T-helper 1 cell treated with Interleukin-12 subunit alpha and Interleukin-12 subunit beta and Interleukin-4 antibody, amounts not matched to agents 30 μg/mL and 1 μg/mL, for 36 hours (primary cell): ENCODE data around the gene TSPAN8.
"Not testable (repeated sequence)": the region's sequence is repeated elsewhere in the genome, so short reads cannot be mapped to it uniquely, and the experiment has no call there.

ENCODE experiments used
- H3K27ac Mint-ChIP-seq: one replicate; pipeline ENCODE4 v1.8.0; 2021; ENCODE audit warnings: mild to moderate bottlenecking, mixed read lengths
- H3K27me3 Mint-ChIP-seq: one replicate; pipeline ENCODE4 v1.8.0; 2021; ENCODE audit warnings: low read depth, mixed read lengths
- H3K36me3 Mint-ChIP-seq: one replicate; pipeline ENCODE4 v1.8.0; 2021; ENCODE audit warnings: low read depth, mixed read lengths
- H3K4me1 Mint-ChIP-seq: one replicate; pipeline ENCODE4 v1.8.0; 2021; ENCODE audit warnings: low read depth, mixed read lengths
- H3K4me3 Mint-ChIP-seq: one replicate; pipeline ENCODE4 v1.8.0; 2021; ENCODE audit warnings: mild to moderate bottlenecking, moderate library complexity, mixed read lengths
- H3K9me3 Mint-ChIP-seq: one replicate; pipeline ENCODE4 v1.8.0; 2021; ENCODE audit warnings: mixed read lengths

TSPAN8 gene

GRCh38 chr12:71174146-71174545 is 16.3 kb upstream of the TSPAN8 start:
- Mint-ChIP-seq H3K4me3 (no peak overlapping the region), H3K9me3 (no peaks in the 10 kb centered on the region), H3K27me3 (no peaks in the 10 kb centered on the region), H3K4me1 (no peaks in the 10 kb centered on the region), H3K27ac (no peak overlapping the region), H3K36me3 (no peaks in the 10 kb centered on the region)

GRCh38 chr12:71170456-71170855 is 12.7 kb upstream of the TSPAN8 start:
- Mint-ChIP-seq H3K27ac (no peak overlapping the region), H3K9me3 (peaks cover 5% of the 10 kb centered on the region), H3K4me1 (no peaks in the 10 kb centered on the region), H3K27me3 (no peaks in the 10 kb centered on the region), H3K36me3 (no peaks in the 10 kb centered on the region), H3K4me3 (no peak overlapping the region)

GRCh38 chr12:71169286-71169685 is 11.5 kb upstream of the TSPAN8 start:
- Mint-ChIP-seq H3K27me3 (no peaks in the 10 kb centered on the region), H3K4me3 (no peak overlapping the region), H3K4me1 (no peaks in the 10 kb centered on the region), H3K9me3 (peaks cover 5% of the 10 kb centered on the region), H3K36me3 (no peaks in the 10 kb centered on the region), H3K27ac (no peak overlapping the region)

GRCh38 chr12:71166862-71167496 is 9.2 kb upstream of the TSPAN8 start:
- Mint-ChIP-seq H3K4me1 (no peaks in the 10 kb centered on the region), H3K27ac (no peak overlapping the region), H3K9me3 (peaks cover 5% of the 10 kb centered on the region), H3K4me3 (no peak overlapping the region), H3K36me3 (no peaks in the 10 kb centered on the region), H3K27me3 (no peaks in the 10 kb centered on the region)

GRCh38 chr12:71166280-71166679 is 8.5 kb upstream of the TSPAN8 start:
- Mint-ChIP-seq H3K27me3 (no peaks in the 10 kb centered on the region), H3K27ac (no peak overlapping the region), H3K4me1 (no peaks in the 10 kb centered on the region), H3K36me3 (no peaks in the 10 kb centered on the region), H3K4me3 (no peak overlapping the region), H3K9me3 (peaks cover 5% of the 10 kb centered on the region)

GRCh38 chr12:71165780-71166179 is 8.0 kb upstream of the TSPAN8 start:
- H3K4me1 Mint-ChIP-seq, H3K9me3 Mint-ChIP-seq, H3K4me3 Mint-ChIP-seq, H3K27ac Mint-ChIP-seq, H3K36me3 Mint-ChIP-seq, H3K27me3 Mint-ChIP-seq: not testable (repeated sequence)

- no peak overlapping the region for H3K27ac Mint-ChIP-seq
- H3K36me3 Mint-ChIP-seq: no peaks in the 10 kb centered on the region
- H3K4me3 Mint-ChIP-seq: no peak overlapping the region
- peaks cover 5% of the 10 kb centered on the region for H3K9me3 Mint-ChIP-seq
- no peaks in the 10 kb centered on the region for H3K27me3 Mint-ChIP-seq
- H3K4me1 Mint-ChIP-seq: no peaks in the 10 kb centered on the region
Measured at GRCh38 chr12:71164568-71165197, 6.9 kb upstream of the TSPAN8 start.

- no peaks in the 10 kb centered on the region for H3K4me1 Mint-ChIP-seq
- H3K9me3 Mint-ChIP-seq: peaks cover 5% of the 10 kb centered on the region
- H3K27me3 Mint-ChIP-seq: no peaks in the 10 kb centered on the region
- no peak overlapping the region for H3K4me3 Mint-ChIP-seq
- no peaks in the 10 kb centered on the region for H3K36me3 Mint-ChIP-seq
- H3K27ac Mint-ChIP-seq: no peak overlapping the region
Measured at GRCh38 chr12:71164166-71164565, 6.4 kb upstream of the TSPAN8 start.

GRCh38 chr12:71162832-71163763 is 5.3 kb upstream of the TSPAN8 start:
- Mint-ChIP-seq H3K27ac (no peak overlapping the region), H3K4me3 (no peak overlapping the region), H3K36me3 (no peaks in the 10 kb centered on the region), H3K27me3 (no peaks in the 10 kb centered on the region), H3K9me3 (peaks cover 5% of the 10 kb centered on the region), H3K4me1 (no peaks in the 10 kb centered on the region)

- no peak overlapping the region for H3K4me3 Mint-ChIP-seq
- H3K27ac Mint-ChIP-seq: no peak overlapping the region
- H3K36me3 Mint-ChIP-seq: no peaks in the 10 kb centered on the region
- no peaks in the 10 kb centered on the region for H3K9me3 Mint-ChIP-seq
- no peaks in the 10 kb centered on the region for H3K4me1 Mint-ChIP-seq
- H3K27me3 Mint-ChIP-seq: no peaks in the 10 kb centered on the region
Measured at GRCh38 chr12:71161591-71161990, 3.8 kb upstream of the TSPAN8 start.

- no peaks in the 10 kb centered on the region for H3K9me3 Mint-ChIP-seq
Measured at GRCh38 chr12:71160585-71160984, 2.8 kb upstream of the TSPAN8 start.

GRCh38 chr12:71159878-71160277 is 2.1 kb upstream of the TSPAN8 start:
- no peak overlapping the region for H3K27ac Mint-ChIP-seq
- no peaks in the 10 kb centered on the region for H3K36me3 Mint-ChIP-seq
- H3K4me1 Mint-ChIP-seq: no peaks in the 10 kb centered on the region
- H3K9me3 Mint-ChIP-seq: no peaks in the 10 kb centered on the region
- no peaks in the 10 kb centered on the region for H3K27me3 Mint-ChIP-seq
- no peak overlapping the region for H3K4me3 Mint-ChIP-seq

More at GRCh38 chr12:71160585-71160984, 2.8 kb upstream of the TSPAN8 start:
- Mint-ChIP-seq H3K4me1 (no peaks in the 10 kb centered on the region), H3K36me3 (no peaks in the 10 kb centered on the region), H3K27ac (no peak overlapping the region), H3K27me3 (no peaks in the 10 kb centered on the region), H3K4me3 (no peak overlapping the region)

- Mint-ChIP-seq H3K4me3 (no peak overlapping the region), H3K36me3 (no peaks in the 10 kb centered on the region), H3K9me3 (no peaks in the 10 kb centered on the region), H3K27me3 (no peaks in the 10 kb centered on the region), H3K4me1 (no peaks in the 10 kb centered on the region), H3K27ac (no peak overlapping the region)
Measured at GRCh38 chr12:71159264-71159663, 1.5 kb upstream of the TSPAN8 start.

GRCh38 chr12:71158361-71158882 is 623 bp upstream of the TSPAN8 start:
- no peak overlapping the region for H3K4me3 Mint-ChIP-seq
- H3K36me3 Mint-ChIP-seq: no peaks in the 10 kb centered on the region

GRCh38 chr12:71155225-71155624 is 2.6 kb downstream of the TSPAN8 start:
- H3K9me3 Mint-ChIP-seq: no peaks in the 10 kb centered on the region
- no peaks in the 10 kb centered on the region for H3K36me3 Mint-ChIP-seq
- no peak overlapping the region for H3K27ac Mint-ChIP-seq
- no peaks in the 10 kb centered on the region for H3K4me1 Mint-ChIP-seq
- H3K4me3 Mint-ChIP-seq: no peak overlapping the region
- no peaks in the 10 kb centered on the region for H3K27me3 Mint-ChIP-seq

More at GRCh38 chr12:71158361-71158882, 623 bp upstream of the TSPAN8 start:
- Mint-ChIP-seq H3K4me1 (no peaks in the 10 kb centered on the region), H3K9me3 (no peaks in the 10 kb centered on the region), H3K27ac (no peak overlapping the region), H3K27me3 (no peaks in the 10 kb centered on the region)
